HL-60/S4 (cell line): Measurements from ENCODE around the gene GP1BA.

Source experiments
- in situ Hi-C: fragments of 300-500 bp; cut with MboI; formaldehyde crosslinking; loops from 2 replicates; pipeline ENCODE4 v1.14.3; 2022; ENCODE audit warnings: low sequenced_read_pairs

The GP1BA gene

GRCh38 chr17:4937553-4937952 lies 5.5 kb downstream of the GP1BA start:
- in situ Hi-C loops: no loop called here

GRCh38 chr17:4938069-4938491 lies 6.0 kb downstream of the GP1BA start:
- in situ Hi-C loops: no loop called here

- in situ Hi-C loops: no loop called here
Measured at GRCh38 chr17:4938688-4939545, 6.8 kb downstream of the GP1BA start.

GRCh38 chr17:4939546-4939795 lies 7.4 kb downstream of the GP1BA start:
- in situ Hi-C loops: no loop called here

- in situ Hi-C loops: no loop called here
Measured at GRCh38 chr17:4939796-4940554, 7.9 kb downstream of the GP1BA start, which contains the start of the genes RNF167 and SLC25A11. TSS of gene RNF167 (plus strand) at chr17:4940268. CDS start at chr17:4940910, 642 bp downstream. TSS of gene SLC25A11 (minus strand) at chr17:4940046. CDS start at chr17:4939910, 136 bp downstream.

- in situ Hi-C loops: no loop called here
Measured at GRCh38 chr17:4940555-4941318, 8.7 kb downstream of the GP1BA start.

GRCh38 chr17:4941319-4941610 lies 9.2 kb downstream of the GP1BA start:
- in situ Hi-C loops: no loop called here

GRCh38 chr17:4942760-4943508 lies 10.9 kb downstream of the GP1BA start:
- in situ Hi-C loops: no loop called here

- in situ Hi-C loops: no loop called here
Measured at GRCh38 chr17:4944163-4944553, 12.1 kb downstream of the GP1BA start.

GRCh38 chr17:4944554-4945175 lies 12.6 kb downstream of the GP1BA start:
- in situ Hi-C loops: no loop called here

GRCh38 chr17:4945176-4945943 lies 13.3 kb downstream of the GP1BA start:
- in situ Hi-C loops: no loop called here

- in situ Hi-C loops: no loop called here
Measured at GRCh38 chr17:4945944-4946280, 13.8 kb downstream of the GP1BA start.

GRCh38 chr17:4946312-4946976 lies 14.4 kb downstream of the GP1BA start:
- in situ Hi-C loops: no loop called here

- in situ Hi-C loops: no loop called here
Measured at GRCh38 chr17:4947010-4947410, 14.9 kb downstream of the GP1BA start.

- in situ Hi-C loops: no loop called here
Measured at GRCh38 chr17:4947411-4948165, 15.5 kb downstream of the GP1BA start.

GRCh38 chr17:4948166-4948930 lies 16.3 kb downstream of the GP1BA start, which contains the start of gene PFN1:
TSS of gene PFN1 (minus strand) at chr17:4948530. CDS start at chr17:4948394, 136 bp downstream.
- in situ Hi-C loops: no loop called here

- in situ Hi-C loops: no loop called here
Measured at GRCh38 chr17:4948931-4949320, 16.8 kb downstream of the GP1BA start.
